Measurements from ENCODE around the gene DNAH12. TPM values are rescaled to one million over a fixed set of nuclear protein-coding genes. Genes with fewer than 3 reads are reported as not detected.

DNAH12 gene
- total RNA-seq, 1 donor from 2014 or later = 0.23 TPM

- no peaks in the 10 kb centered on the region for H3K27me3 ChIP-seq (ENCODE audit: insufficient read depth, low read length)
- no peaks in the 10 kb centered on the region for H3K4me1 ChIP-seq (ENCODE audit: insufficient read depth, low read length)
- H3K9ac ChIP-seq (ENCODE audit: low read length) = no peak overlapping the region
- peaks cover 60% of the 10 kb centered on the region for H3K79me2 ChIP-seq (ENCODE audit: insufficient read depth, low read length)
- no peak overlapping the region for H3K4me3 Mint-ChIP-seq (ENCODE audit: unreplicated experiment)
- TF ChIP-seq, protein P1, sequence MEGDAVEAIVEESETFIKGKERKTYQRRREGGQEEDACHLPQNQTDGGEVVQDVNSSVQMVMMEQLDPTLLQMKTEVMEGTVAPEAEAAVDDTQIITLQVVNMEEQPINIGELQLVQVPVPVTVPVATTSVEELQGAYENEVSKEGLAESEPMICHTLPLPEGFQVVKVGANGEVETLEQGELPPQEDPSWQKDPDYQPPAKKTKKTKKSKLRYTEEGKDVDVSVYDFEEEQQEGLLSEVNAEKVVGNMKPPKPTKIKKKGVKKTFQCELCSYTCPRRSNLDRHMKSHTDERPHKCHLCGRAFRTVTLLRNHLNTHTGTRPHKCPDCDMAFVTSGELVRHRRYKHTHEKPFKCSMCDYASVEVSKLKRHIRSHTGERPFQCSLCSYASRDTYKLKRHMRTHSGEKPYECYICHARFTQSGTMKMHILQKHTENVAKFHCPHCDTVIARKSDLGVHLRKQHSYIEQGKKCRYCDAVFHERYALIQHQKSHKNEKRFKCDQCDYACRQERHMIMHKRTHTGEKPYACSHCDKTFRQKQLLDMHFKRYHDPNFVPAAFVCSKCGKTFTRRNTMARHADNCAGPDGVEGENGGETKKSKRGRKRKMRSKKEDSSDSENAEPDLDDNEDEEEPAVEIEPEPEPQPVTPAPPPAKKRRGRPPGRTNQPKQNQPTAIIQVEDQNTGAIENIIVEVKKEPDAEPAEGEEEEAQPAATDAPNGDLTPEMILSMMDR (IDR thresholded peaks at IDR 0.05; ENCODE audit: insufficient read depth, low read depth, low read length) = no peak
- TF ChIP-seq EZH2 (IDR thresholded peaks at IDR 0.05; ENCODE audit: insufficient read depth, low read length) = no peak
- H3K27ac Mint-ChIP-seq (ENCODE audit: unreplicated experiment) = no peak overlapping the region
- peaks cover 9% of the 10 kb centered on the region for H3K4me1 Mint-ChIP-seq (ENCODE audit: low read depth, unreplicated experiment)
- H3K9me3 Mint-ChIP-seq (ENCODE audit: unreplicated experiment) = no peaks in the 10 kb centered on the region
- peaks cover 82% of the 10 kb centered on the region for H4K20me1 ChIP-seq (ENCODE audit: insufficient read depth, low read length)
- no peak overlapping the region for H2AFZ ChIP-seq (ENCODE audit: low read depth, low read length)
- no peak overlapping the region for H3K27ac ChIP-seq (ENCODE audit: low read depth, low read length)
- H3K4me3 ChIP-seq (ENCODE audit: insufficient read depth, low read depth, low read length) = no peak overlapping the region
- DNase-seq (ENCODE audit: low read depth) (no peak), FAIRE-seq (no peak)
- peaks cover 65% of the 10 kb centered on the region for H3K36me3 ChIP-seq (ENCODE audit: insufficient read depth, low read length)
- peaks cover 28% of the 10 kb centered on the region for H3K36me3 Mint-ChIP-seq (ENCODE audit: low read depth, unreplicated experiment)
- no peak overlapping the region for H3K4me2 ChIP-seq (ENCODE audit: low read length)
- no peaks in the 10 kb centered on the region for H3K27me3 Mint-ChIP-seq (ENCODE audit: low read depth, unreplicated experiment)
- no peaks in the 10 kb centered on the region for H3K9me3 ChIP-seq (ENCODE audit: insufficient read depth, low read depth, low read length)
These were observed 28.0 kb upstream of the DNAH12 start for GRCh38 chr3:57572096-57572495.

DNA sequence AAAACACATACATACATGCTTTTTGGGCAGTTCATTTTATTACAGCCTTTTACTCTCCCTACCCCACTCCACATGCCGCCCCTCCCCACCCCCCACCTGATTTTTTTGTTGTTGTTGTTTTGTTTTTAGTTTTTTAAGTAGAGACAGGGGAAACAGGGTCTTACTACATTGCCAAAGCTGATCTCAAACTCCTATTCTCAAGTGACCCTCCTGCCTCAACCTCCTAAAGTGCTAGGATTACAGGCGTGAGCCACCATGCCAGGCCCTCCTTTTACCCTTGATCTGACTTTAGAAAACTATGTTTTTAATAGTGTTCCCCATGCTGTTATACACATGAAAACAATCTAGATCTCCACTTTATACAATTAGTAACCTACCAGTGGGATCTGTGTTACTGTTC is 26.7 kb upstream of the DNAH12 start:
- Histone ChIP-seq H2AFZ (ENCODE audit: low read depth, low read length) (no peak overlapping the region), H4K20me1 (ENCODE audit: insufficient read depth, low read length) (peaks cover 76% of the 10 kb centered on the region), H3K79me2 (ENCODE audit: insufficient read depth, low read length) (peaks cover 50% of the 10 kb centered on the region), H3K27ac (ENCODE audit: low read depth, low read length) (no peak overlapping the region), H3K9ac (ENCODE audit: low read length) (no peak overlapping the region), H3K4me3 (ENCODE audit: insufficient read depth, low read depth, low read length) (no peak overlapping the region), H3K9me3 (ENCODE audit: insufficient read depth, low read depth, low read length) (no peaks in the 10 kb centered on the region), H3K4me1 (ENCODE audit: insufficient read depth, low read length) (no peaks in the 10 kb centered on the region), H3K36me3 (ENCODE audit: insufficient read depth, low read length) (peaks cover 65% of the 10 kb centered on the region), H3K4me2 (ENCODE audit: low read length) (no peak overlapping the region), H3K27me3 (ENCODE audit: insufficient read depth, low read length) (no peaks in the 10 kb centered on the region)
- Mint-ChIP-seq H3K4me1 (ENCODE audit: low read depth, unreplicated experiment) (peaks cover 3% of the 10 kb centered on the region), H3K9me3 (ENCODE audit: unreplicated experiment) (no peaks in the 10 kb centered on the region), H3K27ac (ENCODE audit: unreplicated experiment) (no peak overlapping the region), H3K27me3 (ENCODE audit: low read depth, unreplicated experiment) (no peaks in the 10 kb centered on the region), H3K4me3 (ENCODE audit: unreplicated experiment) (no peak overlapping the region), H3K36me3 (ENCODE audit: low read depth, unreplicated experiment) (peaks cover 29% of the 10 kb centered on the region)
- no peak for TF ChIP-seq EZH2 (IDR thresholded peaks at IDR 0.05; ENCODE audit: insufficient read depth, low read length)
- TF ChIP-seq, protein P1 (IDR thresholded peaks at IDR 0.05; ENCODE audit: insufficient read depth, low read depth, low read length) = no peak
- DNase-seq (ENCODE audit: low read depth) (no peak), FAIRE-seq (no peak)

GRCh38 chr3:57569859-57570450 is 25.8 kb upstream of the DNAH12 start:
- no peaks in the 10 kb centered on the region for H3K4me1 ChIP-seq (ENCODE audit: insufficient read depth, low read length)
- no peak overlapping the region for H3K4me3 ChIP-seq (ENCODE audit: insufficient read depth, low read depth, low read length)
- H3K27ac Mint-ChIP-seq (ENCODE audit: unreplicated experiment) = no peak overlapping the region
- no peak overlapping the region for H3K4me3 Mint-ChIP-seq (ENCODE audit: unreplicated experiment)
- H4K20me1 ChIP-seq (ENCODE audit: insufficient read depth, low read length) = peaks cover 68% of the 10 kb centered on the region
- H3K27ac ChIP-seq (ENCODE audit: low read depth, low read length) = no peak overlapping the region
- DNase-seq (ENCODE audit: low read depth) (no peak), FAIRE-seq (no peak)
- H3K4me1 Mint-ChIP-seq (ENCODE audit: low read depth, unreplicated experiment) = no peaks in the 10 kb centered on the region
- no peak overlapping the region for H2AFZ ChIP-seq (ENCODE audit: low read depth, low read length)
- H3K27me3 Mint-ChIP-seq (ENCODE audit: low read depth, unreplicated experiment) = no peaks in the 10 kb centered on the region
- H3K36me3 ChIP-seq (ENCODE audit: insufficient read depth, low read length) = peaks cover 58% of the 10 kb centered on the region
- H3K27me3 ChIP-seq (ENCODE audit: insufficient read depth, low read length) = no peaks in the 10 kb centered on the region
- H3K79me2 ChIP-seq (ENCODE audit: insufficient read depth, low read length) = peaks cover 43% of the 10 kb centered on the region
- no peak overlapping the region for H3K9ac ChIP-seq (ENCODE audit: low read length)
- H3K9me3 Mint-ChIP-seq (ENCODE audit: unreplicated experiment) = no peaks in the 10 kb centered on the region
- H3K9me3 ChIP-seq (ENCODE audit: insufficient read depth, low read depth, low read length) = no peaks in the 10 kb centered on the region
- no peak overlapping the region for H3K4me2 ChIP-seq (ENCODE audit: low read length)
- TF ChIP-seq, protein P1 (IDR thresholded peaks at IDR 0.05; ENCODE audit: insufficient read depth, low read depth, low read length) = no peak
- no peak for TF ChIP-seq EZH2 (IDR thresholded peaks at IDR 0.05; ENCODE audit: insufficient read depth, low read length)
- H3K36me3 Mint-ChIP-seq (ENCODE audit: low read depth, unreplicated experiment) = peaks cover 20% of the 10 kb centered on the region

Data from astrocyte (in vitro differentiated cells and primary cell).